ENCODE results near the gene THY1.
A peak's percentile ranks its signal among the peaks of the same experiment; 100 is the strongest.

Gene THY1

GRCh38 chr11:119381181-119381988, 41.6 kb downstream of the THY1 start, which contains the start of gene USP2:
TSS of gene USP2 (minus strand) at chr11:119381690. CDS start at chr11:119373480, 8,210 bp downstream.
- peak; percentile 95 for DNase-seq (ENCODE audit: low spot score)

- DNase-seq (ENCODE audit: low spot score) = no peak
Observed at GRCh38 chr11:119380827-119381180, 42.2 kb downstream of the THY1 start.

GRCh38 chr11:119380160-119380826, 42.7 kb downstream of the THY1 start:
- no peak for DNase-seq (ENCODE audit: low spot score)

- DNase-seq (ENCODE audit: low spot score) = no peak
Observed at GRCh38 chr11:119378851-119379465, 44.0 kb downstream of the THY1 start.

GRCh38 chr11:119377961-119378667, 44.9 kb downstream of the THY1 start:
- no peak for DNase-seq (ENCODE audit: low spot score)

- DNase-seq (ENCODE audit: low spot score) = no peak
Observed at GRCh38 chr11:119377112-119377901, 45.7 kb downstream of the THY1 start.

GRCh38 chr11:119376197-119376847, 46.6 kb downstream of the THY1 start:
- DNase-seq (ENCODE audit: low spot score) = no peak

GRCh38 chr11:119375337-119376196, 47.4 kb downstream of the THY1 start:
- DNase-seq (ENCODE audit: low spot score) = no peak

- DNase-seq (ENCODE audit: low spot score) = no peak
Observed at GRCh38 chr11:119374632-119375336, 48.2 kb downstream of the THY1 start.

GRCh38 chr11:119373921-119374631, 48.9 kb downstream of the THY1 start:
- peak; percentile 42 for DNase-seq (ENCODE audit: low spot score)

GRCh38 chr11:119373059-119373920, 49.7 kb downstream of the THY1 start:
- no peak for DNase-seq (ENCODE audit: low spot score)

- no peak for DNase-seq (ENCODE audit: low spot score)
Observed at GRCh38 chr11:119372260-119373058, 50.5 kb downstream of the THY1 start.

- no peak for DNase-seq (ENCODE audit: low spot score)
Observed at GRCh38 chr11:119371778-119372182, 51.2 kb downstream of the THY1 start.

- DNase-seq (ENCODE audit: low spot score) = no peak
Observed at GRCh38 chr11:119371067-119371601, 51.8 kb downstream of the THY1 start.

GRCh38 chr11:119370486-119371046, 52.4 kb downstream of the THY1 start:
- DNase-seq (ENCODE audit: low spot score) = no peak

Measured in CD4-positive, alpha-beta T cell treated with Interleukin-2 at 100 ng/mL for 4 hours (primary cell).